AG09309 (cell line): ENCODE data around the gene USP15.

Experiments used
- DNase-seq: peaks from one replicate; pipeline ENCODE4 v3.0.0-alpha.2; 2010; ENCODE audit warnings: low read depth
- H3K4me3 ChIP-seq: 2 replicates; pipeline ENCODE4 v1.5.1; 2011; ENCODE audit warnings: mild to moderate bottlenecking, low read depth, low read length, moderate library complexity; ENCODE audit not compliant: control insufficient read depth
- CTCF ChIP-seq: IDR thresholded peaks from 2 replicates; pipeline ENCODE4 v1.5.1; 2011; ENCODE audit warnings: mild to moderate bottlenecking, low read depth, low read length, inconsistent platforms; ENCODE audit not compliant: insufficient read depth, control insufficient read depth; ENCODE audit errors: missing control alignments

Gene USP15

GRCh38 chr12:62319058-62319457 is 58.9 kb downstream of the USP15 start:
- H3K4me3 ChIP-seq, result no peak overlapping the region
- DNase-seq, result no peak
- TF ChIP-seq CTCF, result no peak

- no peak for TF ChIP-seq CTCF
- no peak overlapping the region for H3K4me3 ChIP-seq
- DNase-seq, result no peak
Observed at GRCh38 chr12:62320054-62320453, 59.9 kb downstream of the USP15 start.

- no peak overlapping the region for H3K4me3 ChIP-seq
- no peak for TF ChIP-seq CTCF
- DNase-seq, result no peak
Observed at GRCh38 chr12:62323386-62323785, 63.2 kb downstream of the USP15 start.

GRCh38 chr12:62328296-62328921 is 68.2 kb downstream of the USP15 start:
- DNase-seq, result no peak
- TF ChIP-seq CTCF, result no peak

GRCh38 chr12:62331306-62331705 is 71.1 kb downstream of the USP15 start:
- no peak for DNase-seq
- no peak overlapping the region for H3K4me3 ChIP-seq
- TF ChIP-seq CTCF, result no peak

More at GRCh38 chr12:62328296-62328921, 68.2 kb downstream of the USP15 start:
- H3K4me3 ChIP-seq, result no peak overlapping the region

- no peak for TF ChIP-seq CTCF
- no peak overlapping the region for H3K4me3 ChIP-seq
- peak; percentile 67 for DNase-seq
Observed at GRCh38 chr12:62332598-62332997, 72.4 kb downstream of the USP15 start.
